Neural progenitor cell (in vitro differentiated cells): ENCODE results near the gene ADAMTSL2. TPM values are rescaled to one million over a fixed set of nuclear protein-coding genes. Genes with fewer than 3 reads are reported as not detected.

Source experiments
- DNase-seq: peaks from one replicate; pipeline ENCODE4 v3.0.0-alpha.2; 2016; ENCODE audit warnings: low spot score
- H2AFZ ChIP-seq: fragments of 200-600 bp; sonication (generic); replicated peaks from 2 replicates; pipeline ENCODE4 v1.6.1; 2016; ENCODE audit warnings: antibody characterized with exemption
- H3F3A ChIP-seq: fragments of 200-600 bp; sonication (generic); 2 replicates; pipeline ENCODE4 v1.6.1; 2016; ENCODE audit warnings: antibody characterized with exemption, low read depth
- H3K27ac ChIP-seq: fragments of 200-600 bp; sonication (generic); 2 replicates; pipeline ENCODE4 v1.5.1; 2016; ENCODE audit warnings: mild to moderate bottlenecking
- H3K27me3 ChIP-seq: fragments of 200-600 bp; sonication (generic); 2 replicates; pipeline ENCODE4 v1.6.1; 2016; ENCODE audit warnings: mild to moderate bottlenecking, moderate library complexity
- H3K36me3 ChIP-seq: fragments of 200-600 bp; sonication (generic); 2 replicates; pipeline ENCODE4 v1.5.1; 2016
- H3K4me1 ChIP-seq: fragments of 200-600 bp; sonication (generic); 2 replicates; pipeline ENCODE4 v1.6.1; 2016; ENCODE audit warnings: mixed run types
- H3K4me2 ChIP-seq: fragments of 200-600 bp; sonication (generic); 2 replicates; pipeline ENCODE4 v1.6.1; 2016
- H3K4me3 ChIP-seq: fragments of 200-600 bp; sonication (generic); 2 replicates; pipeline ENCODE4 v1.5.1; 2016
- H3K79me2 ChIP-seq: fragments of 200-600 bp; sonication (generic); 2 replicates; pipeline ENCODE4 v1.6.1; 2016; ENCODE audit warnings: low read depth
- H3K9ac ChIP-seq: fragments of 200-600 bp; sonication (generic); 2 replicates; pipeline ENCODE4 v1.6.1; 2016
- H3K9me3 ChIP-seq: fragments of 200-600 bp; sonication (generic); 2 replicates; pipeline ENCODE4 v1.5.1; 2016; ENCODE audit warnings: low read depth
- H4K20me1 ChIP-seq: fragments of 200-600 bp; sonication (generic); 2 replicates; pipeline ENCODE4 v1.6.1; 2016; ENCODE audit warnings: low read depth
- H3K27ac Mint-ChIP-seq: 3 replicates; pipeline ENCODE4 v1.8.0; 2021; ENCODE audit warnings: mixed read lengths
- H3K27me3 Mint-ChIP-seq: 2 replicates; pipeline ENCODE4 v1.8.0; 2022; ENCODE audit warnings: low read depth, mild to moderate bottlenecking, inconsistent platforms, moderate library complexity, mixed read lengths; ENCODE audit not compliant: insufficient read depth
- H3K36me3 Mint-ChIP-seq: 3 replicates; pipeline ENCODE4 v1.8.0; 2021; ENCODE audit warnings: mixed read lengths
- H3K4me1 Mint-ChIP-seq: 3 replicates; pipeline ENCODE4 v1.8.0; 2021; ENCODE audit warnings: mixed read lengths
- H3K4me3 Mint-ChIP-seq: 3 replicates; pipeline ENCODE4 v1.8.0; 2021; ENCODE audit warnings: mild to moderate bottlenecking, moderate library complexity, mixed read lengths
- H3K9me3 Mint-ChIP-seq: 3 replicates; pipeline ENCODE4 v1.8.0; 2020; ENCODE audit warnings: mixed read lengths
- EZH2 ChIP-seq: fragments of 200-600 bp; sonication (generic); IDR thresholded peaks from 2 replicates; pipeline ENCODE4 v1.6.1; 2017; ENCODE audit warnings: antibody characterized with exemption, mild to moderate bottlenecking, moderate library complexity
- EZH2phosphoT487 ChIP-seq: fragments of 200-600 bp; sonication (generic); IDR thresholded peaks from 2 replicates; pipeline ENCODE4 v1.6.1; 2017; ENCODE audit warnings: antibody characterized with exemption
- total RNA-seq: library from RNA; depleted of rRNA; stranded (reverse); fragments of >200 nt; gene quantifications from 2 replicates; pipeline ENCODE4 v1.2.3, GENCODE V29; 2015; ENCODE audit warnings: low replicate concordance
- TF ChIP-seq, protein P1 (sequence below): fragments of 200-600 bp; sonication (generic); IDR thresholded peaks from 2 replicates; pipeline ENCODE4 v1.5.1; 2017; ENCODE audit warnings: antibody characterized with exemption, mild to moderate bottlenecking

ADAMTSL2 gene
- total RNA-seq, 1 donor from 2014 or later: 0.30 TPM

DNA sequence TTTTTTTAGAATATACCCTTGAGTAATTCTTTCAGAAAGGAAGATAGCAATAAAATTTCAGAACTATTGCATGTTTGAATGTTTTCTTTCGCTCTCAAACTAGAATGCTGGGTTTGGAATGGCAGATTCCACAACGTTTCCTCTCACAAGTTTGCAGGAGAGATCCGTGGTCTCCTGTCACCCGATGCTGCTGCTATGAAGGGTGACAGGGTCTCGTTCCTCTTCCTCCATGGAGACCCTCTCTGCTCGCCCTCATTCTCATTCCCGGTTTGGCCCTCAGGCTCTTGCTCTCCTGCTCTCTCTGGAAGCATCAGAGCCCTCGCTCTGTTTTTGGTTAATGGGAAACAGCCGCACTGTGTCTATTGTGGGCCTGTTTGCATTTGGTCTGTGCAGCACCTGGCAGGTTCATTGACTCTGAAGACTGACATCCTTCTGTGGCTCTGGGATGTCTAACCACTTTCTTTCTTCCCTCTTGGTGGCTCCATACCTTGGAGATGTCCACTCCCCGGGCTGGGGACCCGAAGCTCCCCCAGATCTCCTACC is 87.3 kb downstream of the ADAMTSL2 start:
- Histone ChIP-seq H4K20me1 (no peaks in the 10 kb centered on the region), H3K9ac (no peak overlapping the region), H2AFZ (no peak overlapping the region), H3K27ac (no peak overlapping the region), H3K4me2 (no peak overlapping the region), H3K4me1 (no peaks in the 10 kb centered on the region), H3K27me3 (peaks cover 27% of the 10 kb centered on the region), H3K36me3 (no peaks in the 10 kb centered on the region), H3K79me2 (no peaks in the 10 kb centered on the region), H3F3A (no peaks in the 10 kb centered on the region), H3K9me3 (no peaks in the 10 kb centered on the region), H3K4me3 (no peak overlapping the region)
- Mint-ChIP-seq H3K4me3 (no peak overlapping the region), H3K4me1 (peaks cover 2% of the 10 kb centered on the region), H3K27ac (no peak overlapping the region), H3K36me3 (no peaks in the 10 kb centered on the region), H3K27me3 (peaks cover 20% of the 10 kb centered on the region), H3K9me3 (peaks cover 9% of the 10 kb centered on the region)
- DNase-seq: no peak
- TF ChIP-seq, protein P1, sequence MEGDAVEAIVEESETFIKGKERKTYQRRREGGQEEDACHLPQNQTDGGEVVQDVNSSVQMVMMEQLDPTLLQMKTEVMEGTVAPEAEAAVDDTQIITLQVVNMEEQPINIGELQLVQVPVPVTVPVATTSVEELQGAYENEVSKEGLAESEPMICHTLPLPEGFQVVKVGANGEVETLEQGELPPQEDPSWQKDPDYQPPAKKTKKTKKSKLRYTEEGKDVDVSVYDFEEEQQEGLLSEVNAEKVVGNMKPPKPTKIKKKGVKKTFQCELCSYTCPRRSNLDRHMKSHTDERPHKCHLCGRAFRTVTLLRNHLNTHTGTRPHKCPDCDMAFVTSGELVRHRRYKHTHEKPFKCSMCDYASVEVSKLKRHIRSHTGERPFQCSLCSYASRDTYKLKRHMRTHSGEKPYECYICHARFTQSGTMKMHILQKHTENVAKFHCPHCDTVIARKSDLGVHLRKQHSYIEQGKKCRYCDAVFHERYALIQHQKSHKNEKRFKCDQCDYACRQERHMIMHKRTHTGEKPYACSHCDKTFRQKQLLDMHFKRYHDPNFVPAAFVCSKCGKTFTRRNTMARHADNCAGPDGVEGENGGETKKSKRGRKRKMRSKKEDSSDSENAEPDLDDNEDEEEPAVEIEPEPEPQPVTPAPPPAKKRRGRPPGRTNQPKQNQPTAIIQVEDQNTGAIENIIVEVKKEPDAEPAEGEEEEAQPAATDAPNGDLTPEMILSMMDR: no peak
- TF ChIP-seq EZH2 (no peak), EZH2phosphoT487 (no peak)

DNA sequence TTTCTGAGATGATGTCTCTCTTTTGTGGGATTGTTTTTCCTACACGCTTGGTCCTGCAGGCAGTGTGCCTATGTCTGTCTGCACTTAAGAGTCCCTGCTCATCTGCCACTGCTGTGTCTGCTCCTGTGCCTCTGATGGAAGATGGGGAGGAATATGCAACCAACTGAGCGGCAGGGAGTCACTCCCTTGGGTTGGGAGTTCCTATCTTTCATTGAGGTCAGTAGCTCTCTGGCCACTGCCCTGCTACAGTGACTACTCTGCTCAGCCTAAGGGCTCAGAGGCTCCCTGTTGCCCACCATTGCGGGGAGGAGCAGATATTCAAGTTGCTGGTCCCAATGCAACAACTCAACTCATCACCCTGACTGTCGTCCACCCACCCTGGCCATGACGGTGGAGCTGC is 88.1 kb downstream of the ADAMTSL2 start:
- Histone ChIP-seq H3K79me2 (no peaks in the 10 kb centered on the region), H3K4me3 (no peak overlapping the region), H3F3A (no peaks in the 10 kb centered on the region), H3K27me3 (peaks cover 27% of the 10 kb centered on the region), H3K9ac (no peak overlapping the region), H3K4me2 (no peak overlapping the region), H3K36me3 (no peaks in the 10 kb centered on the region), H3K27ac (no peak overlapping the region), H2AFZ (no peak overlapping the region), H4K20me1 (no peaks in the 10 kb centered on the region), H3K4me1 (no peaks in the 10 kb centered on the region), H3K9me3 (no peaks in the 10 kb centered on the region)
- Mint-ChIP-seq H3K36me3 (no peaks in the 10 kb centered on the region), H3K4me1 (peaks cover 2% of the 10 kb centered on the region), H3K27ac (no peak overlapping the region), H3K9me3 (peaks cover 12% of the 10 kb centered on the region), H3K27me3 (peaks cover 24% of the 10 kb centered on the region), H3K4me3 (no peak overlapping the region)
- DNase-seq: no peak
- TF ChIP-seq, protein P1: no peak
- no peak for TF ChIP-seq EZH2
- no peak for TF ChIP-seq EZH2phosphoT487

Other genes with a start within 250 kb of the ADAMTSL2 start
- 13.2 and 32.9 TPM in 2 replicates for gene SURF6, start 198.5 kb upstream of the ADAMTSL2 start, total RNA-seq
- 31.7 and 66.5 TPM in 2 replicates for gene MED22, start 186.6 kb upstream of the ADAMTSL2 start, total RNA-seq
- gene RPL7A, start 186.5 kb upstream of the ADAMTSL2 start, total RNA-seq: 3,449 and 3,613 TPM in 2 replicates
- 31.0 and 36.7 TPM in 2 replicates for gene SURF1, start 178.2 kb upstream of the ADAMTSL2 start, total RNA-seq
- gene SURF2, start 178.2 kb upstream of the ADAMTSL2 start, total RNA-seq: 16.0 and 19.6 TPM in 2 replicates
- 102 and 155 TPM in 2 replicates for gene SURF4, start 158.6 kb upstream of the ADAMTSL2 start, total RNA-seq
- gene STKLD1, start 158.3 kb upstream of the ADAMTSL2 start, total RNA-seq: 0.58 and 0.65 TPM in 2 replicates
- gene REXO4, start 116.7 kb upstream of the ADAMTSL2 start, total RNA-seq: 17.9 and 24.9 TPM in 2 replicates
- gene ADAMTS13, start 112.3 kb upstream of the ADAMTSL2 start, total RNA-seq: 2.4 and 6.1 TPM in 2 replicates
- gene CACFD1, start 74.7 kb upstream of the ADAMTSL2 start, total RNA-seq: 15.7 and 29.3 TPM in 2 replicates
- 2.3 and 8.8 TPM in 2 replicates for gene SLC2A6, start 55.6 kb upstream of the ADAMTSL2 start, total RNA-seq
- not detected in 2 replicates for gene MYMK, start 9.7 kb upstream of the ADAMTSL2 start, total RNA-seq
- 0.31 TPM in 1 of 2 replicates, not detected in the other for gene FAM163B, start 74.7 kb downstream of the ADAMTSL2 start, total RNA-seq
- not detected in 2 replicates for gene DBH, start 101.7 kb downstream of the ADAMTSL2 start, total RNA-seq
- gene SARDH, start 203.6 kb downstream of the ADAMTSL2 start, total RNA-seq: 3.9 and 9.2 TPM in 2 replicates